ENCODE measurements around the gene TTC28. TPM values are rescaled to one million over a fixed set of nuclear protein-coding genes. Genes with fewer than 3 reads are reported as not detected.

Gene TTC28
- total RNA-seq, 2 donors from 2014 or later = 94.2 to 170 TPM

GRCh38 chr22:28441720-28442263 lies 237.8 kb downstream of the TTC28 start:
- Histone ChIP-seq H3K4me3 (peak overlapping the region; percentile 86), H3K9me3 (no peaks in the 10 kb centered on the region), H3K27ac (peak overlapping the region; percentile 72 to 81), H3K27me3 (replicated peaks; ENCODE audit: insufficient read depth) (no peaks in the 10 kb centered on the region), H3K36me3 (no peaks in the 10 kb centered on the region), H3K4me1 (ENCODE audit: control insufficient read depth in 1 of 2, low read depth in 2 of 2) (peaks cover 24 to 66% of the 10 kb centered on the region in 2 donors)
- no peak for TF ChIP-seq CTCF (IDR thresholded peaks at IDR 0.05)
- DNase-seq (ENCODE audit: low spot score) = no peak
- no peak for ATAC-seq (ENCODE audit: insufficient number of reproducible peaks, low FRiP score, low read depth)

DNA sequence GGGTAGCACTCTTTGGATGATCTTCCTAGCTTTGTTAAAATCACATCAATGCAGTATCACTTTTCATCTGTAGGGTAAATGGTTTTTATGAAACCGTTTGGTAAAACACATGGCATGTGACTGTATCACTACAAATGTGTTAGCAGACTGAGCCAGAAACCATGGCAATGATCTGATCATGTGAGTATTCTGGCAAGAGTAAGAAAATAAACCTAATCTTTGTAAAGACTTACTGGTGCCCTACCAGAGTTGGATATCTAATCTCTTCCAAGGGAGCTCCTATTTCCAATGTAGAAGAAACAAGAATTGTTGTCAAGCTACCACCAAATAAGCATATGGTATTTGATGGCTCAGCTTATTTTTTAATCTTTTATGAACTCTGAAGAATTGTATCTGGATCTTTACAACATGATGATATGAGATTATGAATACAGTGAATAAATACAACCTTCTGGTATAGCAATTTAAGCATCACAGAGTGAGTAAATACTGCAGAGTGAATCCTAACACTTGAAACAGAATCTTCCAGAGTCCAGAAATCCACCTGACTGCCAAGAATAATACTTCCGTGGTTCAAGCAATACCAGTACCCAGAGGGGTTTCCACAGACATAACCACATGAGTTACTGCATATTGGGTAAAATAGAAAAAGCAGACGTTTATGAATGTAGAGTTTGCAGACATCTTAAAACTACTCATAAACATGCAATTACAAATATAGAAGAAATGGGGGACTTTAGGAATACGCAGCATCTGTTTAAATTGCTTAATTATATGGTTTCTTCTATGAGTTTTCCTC lies 238.8 kb downstream of the TTC28 start:
- TF ChIP-seq CTCF (IDR thresholded peaks at IDR 0.05) = no peak
- no peaks in the 10 kb centered on the region for H3K27me3 ChIP-seq (replicated peaks; ENCODE audit: insufficient read depth)
- peaks cover 24 to 71% of the 10 kb centered on the region in 2 donors for H3K4me1 ChIP-seq (ENCODE audit: control insufficient read depth in 1 of 2, low read depth in 2 of 2)
- no peaks in the 10 kb centered on the region for H3K36me3 ChIP-seq
- peak overlapping the region; percentile 86 for H3K4me3 ChIP-seq
- H3K9me3 ChIP-seq = no peaks in the 10 kb centered on the region
- peak overlapping the region; percentile 72 to 81 for H3K27ac ChIP-seq
- ATAC-seq (ENCODE audit: insufficient number of reproducible peaks, low FRiP score, low read depth) (no peak), DNase-seq (ENCODE audit: low spot score) (no peak)

DNA sequence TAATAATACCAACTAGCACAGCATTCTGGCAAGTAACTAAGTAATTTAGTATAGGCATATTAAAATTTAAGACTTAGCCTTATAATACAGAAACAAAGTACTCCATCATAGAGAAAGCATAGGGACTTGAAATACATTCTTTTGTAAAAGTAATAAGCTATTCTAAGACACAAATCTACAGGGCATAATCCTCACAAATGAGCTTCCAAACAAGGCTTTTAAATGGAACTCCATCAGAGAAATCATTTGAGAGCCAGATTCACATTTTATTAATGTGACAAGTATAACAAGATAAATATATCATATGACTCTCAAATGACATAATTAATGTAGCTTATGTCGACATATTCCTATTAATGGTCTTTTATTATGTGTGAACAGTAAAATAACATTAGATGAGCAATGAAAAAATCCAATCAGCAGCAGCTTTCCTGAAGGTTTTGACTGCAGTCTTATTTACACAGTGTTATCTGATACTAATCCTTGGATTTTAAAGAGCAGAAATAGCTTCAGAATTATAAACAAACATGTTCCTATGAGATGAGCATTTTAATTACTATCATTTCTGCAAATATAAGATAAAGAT lies 241.4 kb downstream of the TTC28 start:
- H3K36me3 ChIP-seq = no peaks in the 10 kb centered on the region
- peak overlapping the region in 1 of 2 donors; percentile 81 for H3K27ac ChIP-seq
- H3K4me3 ChIP-seq = no peak overlapping the region
- no peaks in the 10 kb centered on the region for H3K9me3 ChIP-seq
- H3K27me3 ChIP-seq (replicated peaks; ENCODE audit: insufficient read depth) = no peaks in the 10 kb centered on the region
- no peak for ATAC-seq (ENCODE audit: insufficient number of reproducible peaks, low FRiP score, low read depth)
- TF ChIP-seq CTCF (IDR thresholded peaks at IDR 0.05) = no peak
- DNase-seq (ENCODE audit: low spot score) = no peak
- H3K4me1 ChIP-seq (ENCODE audit: control insufficient read depth in 1 of 2, low read depth in 2 of 2) = peaks cover 18 to 70% of the 10 kb centered on the region in 2 donors

- no peak for TF ChIP-seq CTCF (IDR thresholded peaks at IDR 0.05)
- H3K27me3 ChIP-seq (replicated peaks; ENCODE audit: insufficient read depth) = no peaks in the 10 kb centered on the region
- H3K4me3 ChIP-seq = no peak overlapping the region
- ATAC-seq (ENCODE audit: insufficient number of reproducible peaks, low FRiP score, low read depth) (no peak), DNase-seq (ENCODE audit: low spot score) (no peak)
- H3K9me3 ChIP-seq = no peaks in the 10 kb centered on the region
- no peaks in the 10 kb centered on the region for H3K36me3 ChIP-seq
- H3K27ac ChIP-seq = no peak overlapping the region
- H3K4me1 ChIP-seq (ENCODE audit: control insufficient read depth in 1 of 2, low read depth in 2 of 2) = peaks cover 13 to 60% of the 10 kb centered on the region in 2 donors
Observed at GRCh38 chr22:28435982-28436381, 243.7 kb downstream of the TTC28 start.

DNA sequence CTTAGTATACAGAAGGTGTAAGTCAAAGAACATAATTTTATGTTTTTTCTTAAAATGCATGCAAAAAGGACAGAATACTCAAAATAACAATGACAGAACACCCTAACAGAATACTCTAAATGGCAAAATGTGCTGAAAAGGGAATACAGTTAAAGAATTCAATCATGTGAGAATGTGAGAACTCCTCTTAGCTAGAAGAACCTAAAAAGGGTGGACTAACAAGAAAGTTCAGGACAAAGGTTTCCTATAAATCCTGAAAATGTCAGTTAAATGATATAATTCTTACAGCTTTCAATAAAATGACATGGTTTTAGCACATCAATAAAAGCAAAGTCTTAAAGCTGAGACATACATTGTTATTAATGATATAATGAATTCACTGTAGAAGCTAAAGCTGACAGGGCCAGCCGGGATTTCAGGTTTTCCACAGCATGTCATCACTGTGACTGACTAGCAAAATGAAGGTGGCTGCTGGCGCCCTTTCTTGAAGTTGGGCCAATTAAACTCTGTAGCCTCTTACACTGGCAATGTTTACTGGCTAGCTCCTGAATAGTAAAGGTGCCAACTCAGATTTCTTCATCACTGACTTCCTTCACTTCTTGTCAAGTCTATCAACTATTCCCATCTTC lies 244.4 kb downstream of the TTC28 start:
- Histone ChIP-seq H3K9me3 (no peaks in the 10 kb centered on the region), H3K4me1 (ENCODE audit: control insufficient read depth in 1 of 2, low read depth in 2 of 2) (peaks cover 13 to 60% of the 10 kb centered on the region in 2 donors), H3K36me3 (no peaks in the 10 kb centered on the region), H3K27me3 (replicated peaks; ENCODE audit: insufficient read depth) (no peaks in the 10 kb centered on the region), H3K4me3 (no peak overlapping the region), H3K27ac (no peak overlapping the region)
- no peak for TF ChIP-seq CTCF (IDR thresholded peaks at IDR 0.05)
- DNase-seq (ENCODE audit: low spot score) = no peak
- ATAC-seq (ENCODE audit: insufficient number of reproducible peaks, low FRiP score, low read depth) = no peak

Data from thoracic aorta (tissue), 2 donors.